DMS79 (cell line): ENCODE results near the gene AVL9.

Source experiments
- DNase-seq: peaks from one replicate; lab custom pipeline; 2025; lab: John Stamatoyannopoulos, UW

Gene AVL9

GRCh38 chr7:32535162-32535702 lies 39.9 kb downstream of the AVL9 start:
- no peak for DNase-seq

GRCh38 chr7:32536016-32536415 lies 40.7 kb downstream of the AVL9 start:
- DNase-seq = no peak

DNA sequence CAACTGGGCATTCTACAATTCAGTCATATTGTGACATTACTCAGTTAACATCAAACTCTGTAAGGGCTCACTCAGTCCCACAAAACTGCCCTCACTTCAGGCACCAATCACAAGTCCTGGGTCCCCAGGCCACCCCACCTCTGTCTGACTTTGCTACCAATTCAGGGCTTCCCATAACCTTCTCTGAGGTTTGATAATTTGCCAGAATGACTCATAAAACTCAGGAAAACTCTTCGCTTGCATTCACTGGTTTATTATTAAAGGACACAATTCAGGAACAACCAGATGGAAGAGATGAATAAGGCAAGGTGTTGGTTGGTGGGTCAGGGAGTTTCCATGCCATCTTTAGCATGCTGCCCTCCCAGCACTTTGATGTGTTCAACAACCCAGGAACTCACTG lies 41.3 kb downstream of the AVL9 start:
- no peak for DNase-seq

DNA sequence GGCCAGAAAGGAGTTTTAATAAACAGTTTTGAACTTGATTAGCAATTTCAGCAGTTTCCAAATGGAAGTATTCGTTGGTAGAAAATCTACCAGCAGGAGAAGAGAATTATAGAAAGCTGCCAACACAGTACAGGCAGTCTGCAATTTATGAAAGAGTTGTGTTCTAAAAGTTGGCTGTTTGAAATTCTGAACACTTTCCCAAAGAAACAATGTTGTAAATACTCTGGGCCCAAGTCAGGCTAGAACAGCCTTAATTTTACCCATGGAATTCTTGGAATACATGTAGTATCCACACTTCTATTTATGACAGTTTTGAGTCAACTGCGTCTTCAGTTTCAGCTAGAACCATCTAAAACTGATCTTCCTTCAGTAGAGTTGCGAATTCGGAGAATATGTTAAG lies 42.5 kb downstream of the AVL9 start:
- DNase-seq = no peak

- no peak for DNase-seq
Observed at GRCh38 chr7:32539366-32539765, 44.1 kb downstream of the AVL9 start.

DNA sequence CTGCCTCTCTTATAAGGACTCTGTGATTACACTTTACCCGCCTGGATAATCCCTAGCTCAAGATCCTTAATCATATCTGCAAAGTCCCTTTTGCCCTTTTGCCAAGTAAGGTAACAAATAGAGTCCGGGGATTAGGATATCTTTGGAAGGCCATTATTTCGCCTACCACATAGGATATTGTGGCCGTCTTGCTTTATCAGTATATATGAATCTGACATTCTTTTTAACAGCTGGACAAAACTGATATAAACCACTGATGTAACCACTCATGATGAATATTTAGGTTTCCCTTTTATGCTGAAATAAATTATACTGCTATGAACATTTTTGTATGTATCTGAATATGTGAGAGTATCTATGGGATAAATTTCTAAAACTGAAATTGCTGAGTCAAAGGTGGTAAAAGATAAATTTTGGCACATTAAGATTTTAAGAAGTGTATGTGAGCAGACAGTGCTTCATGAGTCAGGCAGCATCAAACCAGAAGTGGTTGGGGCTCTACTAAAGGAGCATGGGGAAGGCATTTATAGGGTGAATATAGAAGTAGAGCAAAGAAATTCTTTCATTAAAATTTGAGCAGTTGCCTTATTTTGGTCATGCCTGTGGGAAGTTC lies 44.7 kb downstream of the AVL9 start:
- DNase-seq = no peak

- no peak for DNase-seq
Observed at GRCh38 chr7:32542595-32542994, 47.3 kb downstream of the AVL9 start.

DNA sequence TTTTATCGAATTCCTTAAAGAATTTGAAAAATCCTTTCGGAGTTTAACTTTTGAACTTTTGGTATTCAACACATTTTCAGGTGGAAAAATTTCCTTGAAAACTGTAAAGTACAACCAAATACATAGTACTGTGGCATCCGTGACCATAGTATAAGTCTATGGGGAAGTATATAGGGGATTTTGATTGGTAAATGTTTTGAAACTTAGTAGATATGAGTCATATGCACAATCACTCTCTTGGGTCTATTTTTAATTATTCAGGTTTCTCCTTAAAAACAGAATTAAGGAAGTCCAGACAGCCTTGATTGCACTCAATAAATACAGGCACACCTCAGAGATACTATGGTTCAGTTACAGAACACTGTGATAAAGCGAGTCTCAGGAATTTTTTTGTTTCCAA lies 64.2 kb downstream of the AVL9 start:
- DNase-seq = no peak

- no peak for DNase-seq
Observed at GRCh38 chr7:32560075-32560474, 64.8 kb downstream of the AVL9 start.

- no peak for DNase-seq
Observed at GRCh38 chr7:32561613-32562012, 66.3 kb downstream of the AVL9 start.

GRCh38 chr7:32564542-32564941 lies 69.3 kb downstream of the AVL9 start:
- DNase-seq = no peak

DNA sequence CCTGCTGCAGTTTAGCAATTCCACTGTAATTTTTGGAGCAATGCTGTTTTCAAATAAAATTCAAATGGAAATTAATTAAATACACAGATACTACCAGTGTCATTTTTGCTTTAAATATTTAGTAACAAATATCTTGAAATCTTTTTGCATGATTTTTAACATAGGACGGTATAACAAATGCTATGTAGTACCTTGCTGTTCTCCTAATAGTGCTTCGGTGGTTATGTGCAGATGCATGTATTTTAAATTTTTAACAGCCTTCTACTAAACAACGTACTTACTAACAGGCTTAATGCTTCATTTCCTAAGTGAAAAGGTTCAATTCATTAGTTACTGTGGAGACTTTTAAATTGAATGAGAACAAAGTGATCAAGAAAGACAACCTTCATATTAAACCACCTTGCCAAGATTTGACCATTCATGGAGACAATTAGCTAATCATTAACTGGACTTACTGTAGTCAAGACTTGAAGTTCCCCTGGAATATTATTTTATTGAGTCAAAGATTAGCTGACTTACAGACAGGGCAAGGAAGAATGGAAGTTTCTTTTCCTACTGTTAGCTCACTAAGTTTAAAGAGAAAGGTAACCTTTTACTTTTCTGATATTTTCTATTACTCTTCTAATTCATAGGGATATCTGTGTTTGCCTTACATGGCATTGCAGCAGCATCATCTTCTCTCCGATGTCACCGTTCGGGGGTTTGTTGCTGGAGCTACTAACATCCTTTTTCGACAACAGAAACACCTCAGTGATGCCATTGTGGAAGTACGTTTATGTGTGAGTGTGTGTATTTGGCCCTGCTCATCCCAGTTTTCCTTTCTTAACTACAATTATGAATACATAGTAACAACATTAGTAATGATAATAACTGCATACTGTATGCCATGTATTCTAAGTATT lies 74.3 kb downstream of the AVL9 start:
- DNase-seq = no peak

DNA sequence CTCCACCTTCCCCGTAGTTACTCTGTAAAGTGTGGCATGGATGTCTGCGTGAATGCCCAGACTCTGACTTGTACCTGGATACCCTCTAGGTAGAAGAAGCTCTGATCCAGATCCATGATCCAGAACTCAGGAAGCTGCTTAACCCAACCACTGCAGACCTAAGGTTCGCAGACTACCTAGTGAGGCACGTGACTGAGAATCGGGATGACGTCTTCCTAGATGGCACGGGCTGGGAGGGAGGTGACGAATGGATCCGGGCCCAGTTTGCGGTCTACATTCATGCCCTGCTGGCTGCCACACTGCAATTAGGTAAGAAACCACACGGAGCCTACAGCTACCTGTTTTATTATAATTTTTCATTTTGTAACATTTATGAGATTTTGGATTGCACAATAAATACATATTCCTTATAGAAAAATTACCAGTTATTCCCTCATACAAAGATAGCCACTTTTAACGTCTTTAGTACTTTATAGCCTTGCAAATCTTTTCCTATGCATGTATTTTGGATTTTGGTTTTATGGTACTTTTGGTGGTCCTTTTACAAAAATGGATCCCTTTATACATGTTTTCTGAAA lies 77.9 kb downstream of the AVL9 start:
- DNase-seq = no peak

- DNase-seq = no peak
Observed at GRCh38 chr7:32574626-32575025, 79.3 kb downstream of the AVL9 start.

DNA sequence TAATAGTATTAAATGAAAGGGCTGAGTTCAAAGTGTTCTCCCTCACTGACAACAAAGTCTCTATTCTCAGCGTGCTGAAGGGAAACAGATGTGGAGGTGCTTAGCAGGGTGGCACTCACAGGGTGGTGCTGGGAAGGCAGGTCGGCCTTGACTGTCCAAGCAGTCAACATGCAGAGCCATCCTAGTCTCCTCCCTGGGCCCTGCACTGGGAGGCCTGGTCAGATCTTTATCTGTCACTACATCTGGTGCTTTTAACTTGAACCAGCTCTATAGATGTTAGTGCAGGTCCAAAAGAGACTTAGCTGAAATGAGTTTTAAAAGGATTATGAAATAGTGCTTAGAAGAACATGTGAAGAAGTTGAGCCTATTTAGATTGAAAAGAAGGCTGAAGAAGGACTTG lies 82.1 kb downstream of the AVL9 start:
- DNase-seq = no peak

- no peak for DNase-seq
Observed at GRCh38 chr7:32579776-32580175, 84.5 kb downstream of the AVL9 start.

DNA sequence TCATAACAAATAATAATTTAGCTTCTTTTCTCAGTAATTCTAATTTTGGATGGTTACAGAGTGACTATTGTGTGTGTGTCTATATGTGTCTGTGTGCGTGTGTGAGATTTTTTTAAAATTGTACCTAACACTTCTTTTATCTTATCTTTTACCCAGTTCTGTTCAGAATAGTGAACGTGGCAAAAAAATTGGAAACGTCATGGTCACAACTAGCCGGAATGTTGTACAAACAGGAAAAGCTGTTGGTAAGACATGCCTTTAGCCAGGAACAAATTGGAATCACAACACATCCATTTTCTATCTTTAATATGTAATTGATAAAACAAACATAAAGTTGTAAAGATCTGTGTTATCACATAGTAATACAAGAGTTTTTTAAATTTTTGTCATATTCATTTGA lies 85.4 kb downstream of the AVL9 start:
- DNase-seq = no peak

- no peak for DNase-seq
Observed at GRCh38 chr7:32582036-32582435, 86.7 kb downstream of the AVL9 start.

DNA sequence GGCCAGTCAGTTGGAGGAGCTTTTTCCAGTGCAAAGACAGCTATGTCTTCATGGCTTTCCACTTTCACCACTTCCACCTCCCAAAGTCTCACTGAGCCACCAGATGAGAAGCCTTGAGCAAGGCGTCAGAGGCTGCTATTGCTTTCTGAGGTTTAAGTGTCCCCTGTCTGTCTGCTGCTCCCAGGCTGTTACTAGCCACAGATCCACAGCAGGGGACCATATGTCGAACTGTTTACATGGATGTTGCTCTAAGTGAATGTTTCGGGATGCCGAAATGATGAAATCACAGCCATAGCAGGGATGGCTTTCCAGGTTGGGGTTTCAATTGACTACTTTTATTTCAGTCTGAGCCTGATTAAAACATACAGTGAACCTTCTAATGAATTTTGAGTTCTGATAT lies 88.5 kb downstream of the AVL9 start:
- no peak for DNase-seq

DNA sequence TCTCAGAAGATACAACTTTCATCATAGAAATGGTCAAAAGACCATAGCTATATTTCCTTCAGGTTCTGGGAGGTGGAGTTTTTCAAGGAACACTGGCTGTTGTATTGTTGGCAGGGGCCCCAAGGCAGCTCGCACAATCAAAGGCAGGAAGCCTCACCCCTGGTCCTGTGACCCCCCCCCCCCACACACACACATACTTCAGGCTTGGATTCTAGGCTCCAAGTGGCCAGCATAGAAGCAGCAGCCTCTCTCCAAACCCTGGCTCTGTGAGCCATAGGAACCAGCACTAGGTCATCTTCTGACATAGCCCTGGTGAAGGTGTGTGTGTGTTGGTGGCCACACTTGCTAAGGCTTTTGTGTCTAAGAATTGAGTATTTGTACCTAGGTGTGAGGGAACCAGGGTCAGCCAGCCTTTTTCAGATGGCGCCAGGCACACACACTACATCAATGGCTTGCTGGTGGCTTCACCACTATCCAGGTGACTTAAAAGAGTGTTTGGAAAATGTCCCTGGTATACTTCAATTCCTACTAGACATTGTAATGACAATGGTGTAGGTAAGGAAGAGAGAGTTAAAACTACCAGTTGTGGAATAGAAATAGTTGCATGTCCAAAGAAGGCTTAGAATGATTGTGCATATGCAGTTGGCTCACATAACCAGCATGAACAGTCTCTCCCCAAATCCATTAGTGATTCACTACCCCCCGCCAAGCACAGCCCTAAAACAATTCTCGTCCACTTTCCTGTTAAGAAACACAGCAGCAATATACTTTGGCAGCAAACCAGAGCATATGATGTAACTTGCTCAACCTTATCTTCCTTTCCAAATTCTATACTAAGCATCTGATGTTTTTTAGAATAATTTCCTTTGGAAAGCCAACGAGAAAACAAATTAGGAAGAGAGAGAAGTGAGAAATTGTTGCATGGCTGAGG lies 91.3 kb downstream of the AVL9 start:
- no peak for DNase-seq

DNA sequence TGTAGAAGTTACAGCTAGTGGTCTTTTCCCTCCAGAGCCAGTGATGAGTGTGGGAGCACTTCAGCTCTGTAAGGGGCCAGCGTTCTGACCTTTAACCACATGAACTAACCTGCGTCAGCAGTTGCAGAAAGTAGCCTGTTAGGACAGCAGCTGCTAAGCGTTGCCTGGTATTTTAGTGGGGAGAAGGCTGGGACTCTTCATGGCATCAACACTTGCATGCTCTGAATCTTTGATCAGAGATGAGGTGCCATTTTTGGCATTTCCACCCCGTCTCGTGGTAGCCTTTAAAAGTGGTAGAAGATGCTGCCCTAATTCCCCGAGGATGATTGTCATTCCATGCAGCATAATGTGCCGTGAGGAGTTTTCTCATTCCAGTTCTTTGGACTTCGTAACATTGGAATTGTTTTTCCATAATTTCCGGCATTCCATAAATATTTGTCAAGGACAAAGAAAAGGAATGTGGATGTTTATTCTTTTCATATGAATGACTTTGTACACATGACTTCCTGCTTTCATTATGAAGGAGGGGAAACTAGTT lies 92.2 kb downstream of the AVL9 start:
- no peak for DNase-seq

DNA sequence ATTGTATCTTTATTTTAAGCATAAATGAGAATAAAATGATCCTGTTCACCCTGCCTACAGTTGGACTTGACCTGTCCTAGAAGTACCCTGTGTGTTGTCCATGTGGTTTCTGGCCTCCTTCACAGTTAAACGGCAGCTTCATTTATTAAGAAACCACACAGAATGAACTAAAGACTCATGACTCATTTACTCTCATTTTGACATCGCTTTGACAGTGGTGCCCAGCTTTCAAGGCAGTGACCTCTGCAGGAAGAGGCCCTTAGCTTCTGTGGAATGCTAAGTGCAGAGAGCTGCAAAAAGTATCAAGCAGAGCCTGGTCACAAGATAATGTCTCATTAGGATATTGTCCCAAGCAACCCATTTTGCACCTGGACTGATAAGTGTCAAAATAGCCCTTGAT lies 93.4 kb downstream of the AVL9 start:
- no peak for DNase-seq
